Panc1 (cell line): ENCODE results near the gene NLRC5. TPM values are rescaled to one million over a fixed set of nuclear protein-coding genes. Genes with fewer than 3 reads are reported as not detected.

Experiments
- ATAC-seq: fragments of 200-7000 bp; cut with Tn5 transposase; 2 replicates; pipeline ENCODE4 v1.9.1; 2020; ENCODE audit warnings: mild to moderate bottlenecking, moderate library complexity
- BruUV-seq: library from RNA; stranded (reverse); fragments of 400-500 nt; replicated peaks from 2 replicates; lab custom pipeline; 2021; lab: Mats Ljungman, UMichigan
- CTCF ChIA-PET: fragments of 300-600 bp; sonication (Branson Sonifier 250); formaldehyde crosslinking; loops from one replicate; lab custom pipeline; 2022; ENCODE audit warnings: antibody characterized with exemption; lab: Charles Lee
- POLR2A ChIA-PET: fragments of 300-600 bp; sonication (Branson Sonifier 250); formaldehyde crosslinking; loops from one replicate; lab custom pipeline; 2022; ENCODE audit warnings: antibody characterized with exemption; lab: Charles Lee
- DNase-seq: peaks from one replicate; pipeline ENCODE4 v3.0.0-alpha.2; 2010; ENCODE audit warnings: low read depth, low spot score
- H3K27ac ChIP-seq: 2 replicates; pipeline ENCODE4 v1.5.1; 2011; ENCODE audit warnings: mild to moderate bottlenecking, low read length, inconsistent platforms
- H3K27me3 ChIP-seq: fragments of 200-500 bp; sonication (Bioruptor generic); 2 replicates; pipeline ENCODE4 v1.6.0; 2014; ENCODE audit warnings: low read length, inconsistent platforms; ENCODE audit not compliant: control insufficient read depth, insufficient read depth
- H3K36me3 ChIP-seq: fragments of 200-500 bp; sonication (Bioruptor generic); 2 replicates; pipeline ENCODE4 v1.5.1; 2014; ENCODE audit warnings: inconsistent platforms, mild to moderate bottlenecking, low read length, moderate library complexity; ENCODE audit not compliant: control insufficient read depth, insufficient read depth
- H3K4me1 ChIP-seq: 2 replicates; pipeline ENCODE4 v1.5.1; 2011; ENCODE audit warnings: inconsistent platforms, mild to moderate bottlenecking, low read length, moderate library complexity; ENCODE audit not compliant: control insufficient read depth, insufficient read depth
- H3K4me3 ChIP-seq, 2 experiments: 2 replicates each; pipeline ENCODE4 v1.5.1; 2011 to 2012; ENCODE audit warnings: low read depth in 2 of 2, low read length in 2 of 2, mild to moderate bottlenecking in 2 of 2, inconsistent platforms in 1 of 2, moderate library complexity in 1 of 2
- H3K9me3 ChIP-seq: fragments of 200-500 bp; sonication (Bioruptor generic); 2 replicates; pipeline ENCODE4 v1.5.1; 2014; ENCODE audit warnings: low read depth, mild to moderate bottlenecking, inconsistent platforms, low read length, moderate library complexity; ENCODE audit not compliant: control insufficient read depth, insufficient read depth
- CTCF ChIP-seq: fragments of 450-650 bp; IDR thresholded peaks from 2 replicates; pipeline ENCODE4 v1.5.1; 2017; ENCODE audit warnings: mild to moderate bottlenecking
- POLR2AphosphoS5 ChIP-seq: IDR thresholded peaks from 2 replicates; pipeline ENCODE4 v1.6.1; 2012; ENCODE audit warnings: mild to moderate bottlenecking, low read depth, low read length, moderate library complexity
- SIN3A ChIP-seq: IDR thresholded peaks from 2 replicates; pipeline ENCODE4 v1.6.1; 2012; ENCODE audit warnings: low read depth, mild to moderate bottlenecking, low read length, moderate library complexity, borderline replicate concordance; ENCODE audit not compliant: insufficient read depth
- TCF7L2 ChIP-seq: IDR thresholded peaks from 2 replicates; pipeline ENCODE4 v1.6.1; 2011; ENCODE audit warnings: mild to moderate bottlenecking, low read depth, low read length, inconsistent platforms
- in situ Hi-C: cut with HindIII; loops from 2 replicates; pipeline ENCODE4 v1.10.0; 2016; ENCODE audit warnings: low sequenced_read_pairs, low pct_unique_long_range_greater_than_20kb
- intact Hi-C: fragments of 100-400 bp; cut with micrococcal nuclease; formaldehyde crosslinking; loops from one replicate; pipeline ENCODE4 v1.10.0; 2022; ENCODE audit not compliant: unreplicated experiment
- total RNA-seq: library from RNA; stranded (reverse); gene quantifications from one replicate; pipeline ENCODE4 v1.2.1, GENCODE V29; 2021; ENCODE audit not compliant: unreplicated experiment
- TF ChIP-seq, protein P1 (sequence below), 2 experiments: IDR thresholded peaks; 2 replicates each; pipeline ENCODE4 v1.6.1; 2011 to 2012; ENCODE audit warnings: low read depth in 2 of 2, control low read depth in 1 of 2, low read length in 1 of 2, mild to moderate bottlenecking in 1 of 2, moderate library complexity in 1 of 2; ENCODE audit not compliant: insufficient read depth in 1 of 2

Gene NLRC5
- total RNA-seq, 1 experiment from 2014 or later: 8.8 TPM

DNA sequence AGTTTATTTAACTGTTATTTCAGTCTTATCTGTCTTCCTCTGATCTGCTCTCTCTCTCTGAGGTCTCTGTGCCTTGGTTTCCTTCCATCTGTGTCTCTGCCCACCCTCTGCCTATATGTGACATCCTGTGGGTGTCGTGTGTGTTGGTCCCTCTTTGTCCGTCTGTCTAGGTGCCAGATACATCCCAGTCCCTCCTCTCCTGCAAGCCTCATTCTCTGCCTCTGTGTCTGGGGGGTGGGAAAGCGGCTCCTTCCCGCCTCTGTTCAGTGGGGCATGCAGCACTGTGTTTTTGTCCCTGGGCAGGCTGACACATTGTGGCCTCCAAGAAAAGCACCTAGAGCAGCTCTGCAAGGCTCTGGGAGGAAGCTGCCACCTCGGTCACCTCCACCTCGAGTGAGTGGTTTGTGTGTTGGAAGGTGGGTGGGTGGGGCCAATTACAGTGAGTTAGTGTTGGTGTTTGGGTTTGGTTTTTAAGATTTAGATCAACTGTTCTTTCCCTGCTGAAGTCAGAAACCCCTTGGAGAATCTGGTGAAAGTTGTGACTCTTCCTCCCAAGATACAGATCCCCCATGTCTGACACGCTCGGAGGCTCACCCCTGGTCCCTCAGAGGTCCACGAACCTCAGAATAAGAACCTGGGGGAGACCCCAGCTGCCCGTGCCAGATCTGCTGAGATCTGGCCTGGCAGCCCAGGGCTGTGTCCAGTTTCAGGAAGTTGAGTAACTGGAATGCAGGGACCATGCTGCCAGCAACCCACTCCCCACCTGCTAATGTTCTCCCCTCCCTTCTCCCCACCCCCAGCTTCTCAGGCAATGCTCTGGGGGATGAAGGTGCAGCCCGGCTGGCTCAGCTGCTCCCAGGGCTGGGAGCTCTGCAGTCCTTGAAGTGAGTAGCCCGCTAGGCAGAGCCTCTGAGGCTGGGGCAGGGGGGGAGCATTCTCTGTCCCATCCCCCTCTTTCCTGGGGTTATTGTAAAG lies 52.1 kb downstream of the NLRC5 start:
- in situ Hi-C loops: no loop called here
- Histone ChIP-seq H3K4me3 (no peak overlapping the region), H3K36me3 (no peaks in the 10 kb centered on the region), H3K9me3 (no peaks in the 10 kb centered on the region), H3K27me3 (no peaks in the 10 kb centered on the region), H3K27ac (no peak overlapping the region), H3K4me1 (no peaks in the 10 kb centered on the region)
- ATAC-seq (no peak), DNase-seq (no peak)
- ChIA-PET CTCF (no interaction called here), POLR2A (no interaction called here)
- no TSS peak for BruUV-seq
- TF ChIP-seq POLR2AphosphoS5 (no peak), SIN3A (no peak), CTCF (no peak), TCF7L2 (no peak)
- TF ChIP-seq, protein P1, sequence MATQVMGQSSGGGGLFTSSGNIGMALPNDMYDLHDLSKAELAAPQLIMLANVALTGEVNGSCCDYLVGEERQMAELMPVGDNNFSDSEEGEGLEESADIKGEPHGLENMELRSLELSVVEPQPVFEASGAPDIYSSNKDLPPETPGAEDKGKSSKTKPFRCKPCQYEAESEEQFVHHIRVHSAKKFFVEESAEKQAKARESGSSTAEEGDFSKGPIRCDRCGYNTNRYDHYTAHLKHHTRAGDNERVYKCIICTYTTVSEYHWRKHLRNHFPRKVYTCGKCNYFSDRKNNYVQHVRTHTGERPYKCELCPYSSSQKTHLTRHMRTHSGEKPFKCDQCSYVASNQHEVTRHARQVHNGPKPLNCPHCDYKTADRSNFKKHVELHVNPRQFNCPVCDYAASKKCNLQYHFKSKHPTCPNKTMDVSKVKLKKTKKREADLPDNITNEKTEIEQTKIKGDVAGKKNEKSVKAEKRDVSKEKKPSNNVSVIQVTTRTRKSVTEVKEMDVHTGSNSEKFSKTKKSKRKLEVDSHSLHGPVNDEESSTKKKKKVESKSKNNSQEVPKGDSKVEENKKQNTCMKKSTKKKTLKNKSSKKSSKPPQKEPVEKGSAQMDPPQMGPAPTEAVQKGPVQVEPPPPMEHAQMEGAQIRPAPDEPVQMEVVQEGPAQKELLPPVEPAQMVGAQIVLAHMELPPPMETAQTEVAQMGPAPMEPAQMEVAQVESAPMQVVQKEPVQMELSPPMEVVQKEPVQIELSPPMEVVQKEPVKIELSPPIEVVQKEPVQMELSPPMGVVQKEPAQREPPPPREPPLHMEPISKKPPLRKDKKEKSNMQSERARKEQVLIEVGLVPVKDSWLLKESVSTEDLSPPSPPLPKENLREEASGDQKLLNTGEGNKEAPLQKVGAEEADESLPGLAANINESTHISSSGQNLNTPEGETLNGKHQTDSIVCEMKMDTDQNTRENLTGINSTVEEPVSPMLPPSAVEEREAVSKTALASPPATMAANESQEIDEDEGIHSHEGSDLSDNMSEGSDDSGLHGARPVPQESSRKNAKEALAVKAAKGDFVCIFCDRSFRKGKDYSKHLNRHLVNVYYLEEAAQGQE (IDR thresholded peaks at IDR 0.05; ENCODE audit: insufficient read depth in 1 of 2, low read depth in 2 of 2, low read length in 1 of 2): no peak
- intact Hi-C loops: loop anchor here (10.0 kb wide), 1 partner anchor 77 kb away; the partner anchor contains the start of gene CETP

GRCh38 chr16:57042157-57043111 lies 53.1 kb downstream of the NLRC5 start:
- ATAC-seq (no peak), DNase-seq (no peak)
- intact Hi-C loops: loop anchor here (10.0 kb wide), 1 partner anchor 78 kb away; the partner anchor contains the start of gene CETP
- Histone ChIP-seq H3K27me3 (no peaks in the 10 kb centered on the region), H3K36me3 (no peaks in the 10 kb centered on the region), H3K9me3 (no peaks in the 10 kb centered on the region), H3K4me1 (no peaks in the 10 kb centered on the region), H3K4me3 (no peak overlapping the region), H3K27ac (no peak overlapping the region)
- CTCF ChIA-PET: no interaction called here
- no TSS peak for BruUV-seq
- TF ChIP-seq CTCF (no peak), TCF7L2 (no peak), POLR2AphosphoS5 (no peak)
- TF ChIP-seq, protein P1 (IDR thresholded peaks at IDR 0.05; ENCODE audit: insufficient read depth in 1 of 2, low read depth in 2 of 2, low read length in 1 of 2): no peak
- in situ Hi-C loops: no loop called here
- POLR2A ChIA-PET: no interaction called here
